GM12878 (cell line): ENCODE measurements around the gene SLCO4A1. TPM values are rescaled to one million over a fixed set of nuclear protein-coding genes. Genes with fewer than 3 reads are reported as not detected.

Experiments
- ATAC-seq: fragments of 200-7000 bp; cut with Tn5 transposase; 3 replicates; pipeline ENCODE4 v1.9.1; 2020; ENCODE audit warnings: mild to moderate bottlenecking, moderate library complexity
- BruUV-seq: library from RNA; stranded (reverse); fragments of 400-500 nt; replicated peaks from 2 replicates; lab custom pipeline; 2021; lab: Mats Ljungman, UMichigan
- CTCF ChIA-PET: fragments of 300-600 bp; sonication (Branson Sonifier 250); formaldehyde crosslinking; extraction: SDS; loops from one replicate; lab custom pipeline; 2021; ENCODE audit warnings: inconsistent platforms; lab: Yijun Ruan, JAX
- POLR2A ChIA-PET: fragments of 350-600 bp; formaldehyde crosslinking; extraction: SDS; loops from one replicate; lab custom pipeline; 2021; ENCODE audit warnings: inconsistent platforms; lab: Charles Lee
- RAD21 ChIA-PET: fragments of 300-600 bp; sonication (Branson Sonifier 250); formaldehyde crosslinking; loops from one replicate; lab custom pipeline; 2023; ENCODE audit warnings: antibody characterized with exemption; ENCODE audit not compliant: unreplicated experiment; lab: Charles Lee
- SMC1A ChIA-PET: fragments of 300-600 bp; sonication (Branson Sonifier 250); formaldehyde crosslinking; loops from one replicate; lab custom pipeline; 2023; ENCODE audit not compliant: unreplicated experiment, uncharacterized antibody; lab: Charles Lee
- DNase-seq: peaks from one replicate; pipeline ENCODE4 v3.0.0-alpha.2; 2011; ENCODE audit warnings: low read depth, low spot score
- FAIRE-seq: peaks from 3 replicates; lab custom pipeline; 2011; peaks lifted over from hg19 to GRCh38; lab: Jason Lieb, UNC
- H2AFZ ChIP-seq: 2 replicates; pipeline ENCODE4 v1.6.0; 2011; ENCODE audit warnings: low read depth, low read length, control low read depth; ENCODE audit not compliant: control insufficient read depth
- H3K27ac ChIP-seq: 2 replicates; pipeline ENCODE4 v1.5.1; 2011; ENCODE audit warnings: control low read depth; ENCODE audit not compliant: control insufficient read depth, insufficient read depth
- H3K27me3 ChIP-seq, 2 experiments: replicated peaks in 1 of 2; 2 replicates each; pipeline versions ENCODE4 v1.6.0 to v1.6.1; 2011; ENCODE audit warnings: low read length in 1 of 2; ENCODE audit not compliant: control insufficient read depth in 2 of 2, insufficient read depth in 2 of 2
- H3K36me3 ChIP-seq, 2 experiments: 2 replicates each; pipeline ENCODE4 v1.5.1; 2011; ENCODE audit warnings: low read length in 1 of 2; ENCODE audit not compliant: control insufficient read depth in 2 of 2, insufficient read depth in 2 of 2
- H3K4me1 ChIP-seq: 2 replicates; pipeline ENCODE4 v1.6.1; 2011; ENCODE audit warnings: mild to moderate bottlenecking, low read length, moderate library complexity, mixed read lengths; ENCODE audit not compliant: control insufficient read depth, insufficient read depth
- H3K4me2 ChIP-seq: 2 replicates; pipeline ENCODE4 v1.6.0; 2011; ENCODE audit warnings: control low read depth; ENCODE audit not compliant: control insufficient read depth, insufficient read depth
- H3K4me3 ChIP-seq: fragments of 200-600 bp; sonication (generic); 2 replicates; pipeline ENCODE4 v1.5.1; 2016
- H3K79me2 ChIP-seq: 2 replicates; pipeline ENCODE4 v1.6.0; 2011; ENCODE audit warnings: low read length; ENCODE audit not compliant: control insufficient read depth, insufficient read depth
- H3K9ac ChIP-seq: 2 replicates; pipeline ENCODE4 v1.8.0; 2011; ENCODE audit warnings: low read length, control low read depth, mixed read lengths; ENCODE audit not compliant: control insufficient read depth, insufficient read depth
- H3K9me3 ChIP-seq: replicated peaks from 3 replicates; pipeline ENCODE4 v1.5.1; 2011; ENCODE audit warnings: mild to moderate bottlenecking, low read length; ENCODE audit not compliant: control insufficient read depth, insufficient read depth
- H4K20me1 ChIP-seq: 2 replicates; pipeline ENCODE4 v1.6.0; 2011; ENCODE audit not compliant: control insufficient read depth, insufficient read depth
- CHD4 ChIP-seq: fragments of 200-600 bp; sonication (generic); IDR thresholded peaks from 2 replicates; pipeline ENCODE4 v1.6.1; 2016; ENCODE audit warnings: mild to moderate bottlenecking
- GATAD2B ChIP-seq: fragments of 450-650 bp; conservative IDR thresholded peaks from 2 replicates; pipeline ENCODE4 v1.6.1; 2017; ENCODE audit warnings: low read depth, mild to moderate bottlenecking, moderate library complexity
- JUNB ChIP-seq: IDR thresholded peaks from 2 replicates; pipeline ENCODE4 v1.6.1; 2016; ENCODE audit warnings: antibody characterized with exemption, mild to moderate bottlenecking
- ZZZ3 ChIP-seq: IDR thresholded peaks from 2 replicates; pipeline ENCODE4 v1.6.1; 2011; ENCODE audit warnings: low read depth; ENCODE audit not compliant: control insufficient read depth, insufficient read length
- WGBS: methylation state at CpG from one replicate; pipeline ENCODE4 v1.1.6; 2016; ENCODE audit warnings: low lambda C conversion rate; ENCODE audit not compliant: insufficient replicate concordance, insufficient coverage; ENCODE audit errors: missing lambda C conversion rate; 5-methylcytosine and 5-hydroxymethylcytosine counted together
- in situ Hi-C: fragments of 300-500 bp; cut with MboI; formaldehyde crosslinking; loops from 9 replicates; pipeline ENCODE4 v1.14.3; 2018; ENCODE audit warnings: mixed read lengths
- intact Hi-C: fragments of 100-400 bp; cut with micrococcal nuclease; formaldehyde crosslinking; loops from one replicate; pipeline ENCODE4 v1.14.2; 2022; ENCODE audit not compliant: unreplicated experiment
- polyA plus RNA-seq, 11 experiments: library from polyadenylated mRNA; depleted of rRNA in 4 of 11; unstranded in 6 of 11; stranded (reverse) in 5 of 11; fragments of >200 nt; fragmentation: Nextera tagmentation in 4 of 11; fragmentation: Illumina TruSeq in 1 of 11; extraction: Ambion mirVana in 4 of 11; extraction: Trizol in 1 of 11; gene quantifications; 1 replicate in 1 of 11; 2 replicates in 10 of 11; pipeline versions ENCODE4 v1.2.1 to v1.2.3, GENCODE V29; 2011 to 2016; ENCODE audit warnings: inconsistent platforms in 2 of 11, missing spikeins in 2 of 11, low read depth in 1 of 11
- total RNA-seq, 4 experiments: library from RNA; depleted of rRNA in 3 of 4; stranded (reverse); fragments of >200 nt in 3 of 4; fragmentation: Illumina TruSeq in 1 of 4; extraction: Trizol in 1 of 4; gene quantifications; 2 replicates each; pipeline versions ENCODE4 v1.2.1 to v1.2.3, GENCODE V29; 2013 to 2021
- TF ChIP-seq, protein P1 (sequence below): fragments of 450-650 bp; formaldehyde crosslinking; IDR thresholded peaks from 2 replicates; pipeline ENCODE4 v1.4.0; 2020; ENCODE audit warnings: mild to moderate bottlenecking, moderate library complexity
- TF ChIP-seq, protein P2 (sequence below): IDR thresholded peaks from 2 replicates; pipeline ENCODE4 v1.6.1; 2012; ENCODE audit warnings: low read length, inconsistent platforms

SLCO4A1 gene
- total and polyA plus RNA-seq, 10 of the 15 experiments (the other 5 are each of a cell fraction or from before 2014, with no cell fraction given) = 2.1 to 30.7 (median 12.0) TPM

DNA sequence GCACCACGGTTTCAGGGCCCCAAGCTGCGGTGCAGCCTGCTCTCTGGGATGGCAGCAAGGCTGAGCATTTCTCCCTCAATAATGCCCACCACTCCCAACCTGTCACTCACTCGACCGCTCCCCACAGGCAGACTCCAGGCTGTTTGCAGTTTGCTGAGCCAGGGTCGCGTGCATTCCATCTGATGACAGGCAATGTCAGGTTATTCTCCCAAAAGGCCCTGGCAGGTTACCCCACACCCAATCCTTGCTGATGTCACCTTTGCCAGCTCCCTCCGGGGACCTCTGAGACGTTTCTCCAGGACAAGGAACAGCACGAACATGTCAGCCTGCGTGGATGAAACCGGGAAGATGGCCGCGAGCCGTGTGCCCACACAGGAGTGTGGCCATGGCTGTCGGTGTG, 7.1 kb upstream of the SLCO4A1 start:
- H3K27ac ChIP-seq = no peak overlapping the region
- H3K9me3 ChIP-seq = no peaks in the 10 kb centered on the region
- SMC1A ChIA-PET = no interaction called here
- in situ Hi-C loops = no loop called here
- H3K79me2 ChIP-seq = no peaks in the 10 kb centered on the region
- DNase-seq (no peak), ATAC-seq (no peak)
- CTCF ChIA-PET = no interaction called here
- no peak overlapping the region for H3K9ac ChIP-seq
- peaks cover 3 to 4% of the 10 kb centered on the region in 2 experiments; a peak in 2 of 4 replicates for H3K27me3 ChIP-seq
- H3K4me2 ChIP-seq = no peak overlapping the region
- no peak overlapping the region for H3K4me3 ChIP-seq
- no peaks in the 10 kb centered on the region; the same call in 1 of the 2 replicates for H3K4me1 ChIP-seq
- POLR2A ChIA-PET = no interaction called here
- TF ChIP-seq, protein P1, sequence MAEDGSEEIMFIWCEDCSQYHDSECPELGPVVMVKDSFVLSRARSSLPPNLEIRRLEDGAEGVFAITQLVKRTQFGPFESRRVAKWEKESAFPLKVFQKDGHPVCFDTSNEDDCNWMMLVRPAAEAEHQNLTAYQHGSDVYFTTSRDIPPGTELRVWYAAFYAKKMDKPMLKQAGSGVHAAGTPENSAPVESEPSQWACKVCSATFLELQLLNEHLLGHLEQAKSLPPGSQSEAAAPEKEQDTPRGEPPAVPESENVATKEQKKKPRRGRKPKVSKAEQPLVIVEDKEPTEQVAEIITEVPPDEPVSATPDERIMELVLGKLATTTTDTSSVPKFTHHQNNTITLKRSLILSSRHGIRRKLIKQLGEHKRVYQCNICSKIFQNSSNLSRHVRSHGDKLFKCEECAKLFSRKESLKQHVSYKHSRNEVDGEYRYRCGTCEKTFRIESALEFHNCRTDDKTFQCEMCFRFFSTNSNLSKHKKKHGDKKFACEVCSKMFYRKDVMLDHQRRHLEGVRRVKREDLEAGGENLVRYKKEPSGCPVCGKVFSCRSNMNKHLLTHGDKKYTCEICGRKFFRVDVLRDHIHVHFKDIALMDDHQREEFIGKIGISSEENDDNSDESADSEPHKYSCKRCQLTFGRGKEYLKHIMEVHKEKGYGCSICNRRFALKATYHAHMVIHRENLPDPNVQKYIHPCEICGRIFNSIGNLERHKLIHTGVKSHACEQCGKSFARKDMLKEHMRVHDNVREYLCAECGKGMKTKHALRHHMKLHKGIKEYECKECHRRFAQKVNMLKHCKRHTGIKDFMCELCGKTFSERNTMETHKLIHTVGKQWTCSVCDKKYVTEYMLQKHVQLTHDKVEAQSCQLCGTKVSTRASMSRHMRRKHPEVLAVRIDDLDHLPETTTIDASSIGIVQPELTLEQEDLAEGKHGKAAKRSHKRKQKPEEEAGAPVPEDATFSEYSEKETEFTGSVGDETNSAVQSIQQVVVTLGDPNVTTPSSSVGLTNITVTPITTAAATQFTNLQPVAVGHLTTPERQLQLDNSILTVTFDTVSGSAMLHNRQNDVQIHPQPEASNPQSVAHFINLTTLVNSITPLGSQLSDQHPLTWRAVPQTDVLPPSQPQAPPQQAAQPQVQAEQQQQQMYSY (CRISPR knock-in tag) = no peak
- TF ChIP-seq, all 136 proteins: peak for 0
- Histone ChIP-seq H4K20me1 (no peaks in the 10 kb centered on the region), H3K36me3 (no peaks in the 10 kb centered on the region), H2AFZ (no peak overlapping the region)
- no TSS peak for BruUV-seq
- intact Hi-C loops = no loop called here
- FAIRE-seq = no peak
- RAD21 ChIA-PET = no interaction called here
- WGBS = 45% methylated on average over 15 of the region's 15 CpGs

DNA sequence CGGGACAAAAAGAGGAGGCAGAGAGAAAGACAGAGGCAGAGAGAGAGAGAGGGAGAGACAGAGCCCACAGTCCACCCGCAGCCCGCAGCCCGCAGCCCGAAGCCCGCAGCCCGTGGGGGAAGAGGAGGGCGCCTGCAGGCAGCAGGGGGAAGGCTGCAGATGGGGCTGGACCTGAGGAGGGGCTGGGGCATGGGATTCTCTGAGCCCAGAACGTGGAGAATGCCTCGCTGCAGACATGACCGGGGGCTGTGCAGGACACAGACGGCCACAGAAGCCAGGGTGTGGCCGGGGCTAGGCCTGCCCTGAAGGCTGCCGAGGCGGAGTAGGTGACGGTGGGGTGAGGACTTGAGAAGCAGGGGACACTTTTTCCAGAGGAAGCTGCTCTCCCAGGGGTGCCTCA, 6.5 kb upstream of the SLCO4A1 start:
- Histone ChIP-seq H3K4me2 (no peak overlapping the region), H2AFZ (no peak overlapping the region), H3K27ac (no peak overlapping the region), H3K4me1 (no peaks in the 10 kb centered on the region), H3K79me2 (no peaks in the 10 kb centered on the region), H3K36me3 (no peaks in the 10 kb centered on the region), H3K27me3 (peaks cover 3 to 4% of the 10 kb centered on the region in 2 experiments; a peak in 2 of 4 replicates), H3K9ac (no peak overlapping the region), H3K9me3 (no peaks in the 10 kb centered on the region), H3K4me3 (no peak overlapping the region), H4K20me1 (no peaks in the 10 kb centered on the region)
- intact Hi-C loops (no loop called here), in situ Hi-C loops (no loop called here)
- ChIA-PET POLR2A (no interaction called here), CTCF (no interaction called here), RAD21 (no interaction called here)
- BruUV-seq = no TSS peak
- ATAC-seq = no peak
- TF ChIP-seq ZZZ3 (no peak), GATAD2B (no peak), JUNB (no peak), CHD4 (no peak)
- TF ChIP-seq, protein P2, sequence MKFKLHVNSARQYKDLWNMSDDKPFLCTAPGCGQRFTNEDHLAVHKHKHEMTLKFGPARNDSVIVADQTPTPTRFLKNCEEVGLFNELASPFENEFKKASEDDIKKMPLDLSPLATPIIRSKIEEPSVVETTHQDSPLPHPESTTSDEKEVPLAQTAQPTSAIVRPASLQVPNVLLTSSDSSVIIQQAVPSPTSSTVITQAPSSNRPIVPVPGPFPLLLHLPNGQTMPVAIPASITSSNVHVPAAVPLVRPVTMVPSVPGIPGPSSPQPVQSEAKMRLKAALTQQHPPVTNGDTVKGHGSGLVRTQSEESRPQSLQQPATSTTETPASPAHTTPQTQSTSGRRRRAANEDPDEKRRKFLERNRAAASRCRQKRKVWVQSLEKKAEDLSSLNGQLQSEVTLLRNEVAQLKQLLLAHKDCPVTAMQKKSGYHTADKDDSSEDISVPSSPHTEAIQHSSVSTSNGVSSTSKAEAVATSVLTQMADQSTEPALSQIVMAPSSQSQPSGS = no peak
- TF ChIP-seq, all 136 proteins: peak for 0
- 66% methylated on average over 16 of the region's 16 CpGs for WGBS
- FAIRE-seq (no peak), DNase-seq (no peak)
- SMC1A ChIA-PET = no interaction called here
